ENCODE data around the gene GYS1.
"Not testable (repeated sequence)": the region's sequence is repeated elsewhere in the genome, so short reads cannot be mapped to it uniquely, and the experiment has no call there.

Gene GYS1

GRCh38 chr19:48993175-48994034, at the start of gene GYS1, which contains the start of gene RUVBL2:
TSS of gene GYS1 (minus strand) at chr19:48993309. CDS start at chr19:48993112, 197 bp downstream.
TSS of gene RUVBL2 (plus strand) at chr19:48993887. CDS start at chr19:48993912, 25 bp downstream.
- DNase-seq: peak; percentile 99

GRCh38 chr19:49042666-49043065, 49.6 kb upstream of the GYS1 start:
- DNase-seq: not testable (repeated sequence)

- DNase-seq: no peak
Measured at GRCh38 chr19:49042177-49042576, 49.1 kb upstream of the GYS1 start.

- not testable (repeated sequence) for DNase-seq
Measured at GRCh38 chr19:49039736-49040135, 46.6 kb upstream of the GYS1 start.

GRCh38 chr19:49038557-49039276, 45.6 kb upstream of the GYS1 start:
- DNase-seq: not testable (repeated sequence)

- not testable (repeated sequence) for DNase-seq
Measured at GRCh38 chr19:49038111-49038510, 45.0 kb upstream of the GYS1 start.

GRCh38 chr19:49036815-49037214, 43.7 kb upstream of the GYS1 start, which contains the start of gene CGB1:
TSS of gene CGB1 (minus strand) at chr19:49036895. CDS start at chr19:49036711, 184 bp downstream.
- DNase-seq: not testable (repeated sequence)

GRCh38 chr19:49031642-49032301, 38.7 kb upstream of the GYS1 start, which contains the start of gene CGB2:
TSS of gene CGB2 (plus strand) at chr19:49031890. CDS start at chr19:49032096, 206 bp downstream.
- not testable (repeated sequence) for DNase-seq

- not testable (repeated sequence) for DNase-seq
Measured at GRCh38 chr19:49030323-49030722, 37.2 kb upstream of the GYS1 start.

GRCh38 chr19:49029749-49030148, 36.6 kb upstream of the GYS1 start:
- not testable (repeated sequence) for DNase-seq

GRCh38 chr19:49028686-49029085, 35.6 kb upstream of the GYS1 start:
- DNase-seq: not testable (repeated sequence)

GRCh38 chr19:49025599-49025998, 32.5 kb upstream of the GYS1 start:
- not testable (repeated sequence) for DNase-seq

- DNase-seq: not testable (repeated sequence)
Measured at GRCh38 chr19:49025088-49025487, 32.0 kb upstream of the GYS1 start.

- DNase-seq: not testable (repeated sequence)
Measured at GRCh38 chr19:49024233-49024632, 31.1 kb upstream of the GYS1 start, which contains the start of gene CGB3. TSS of gene CGB3 (minus strand) at chr19:49024333. CDS start at chr19:49023971, 362 bp downstream.

GRCh38 chr19:49022116-49022515, 29.0 kb upstream of the GYS1 start:
- DNase-seq: no peak

- no peak for DNase-seq
Measured at GRCh38 chr19:49020931-49021895, 28.1 kb upstream of the GYS1 start.

- no peak for DNase-seq
Measured at GRCh38 chr19:49020342-49020741, 27.2 kb upstream of the GYS1 start.

GRCh38 chr19:49019242-49019932, 26.3 kb upstream of the GYS1 start:
- peak; percentile 39 for DNase-seq

- DNase-seq: not testable (repeated sequence)
Measured at GRCh38 chr19:49018388-49019241, 25.5 kb upstream of the GYS1 start.
